NCI-H345 (cell line): ENCODE data around the gene MTCP1.

ENCODE experiments used
- DNase-seq: peaks from one replicate; lab custom pipeline; 2025; lab: John Stamatoyannopoulos, UW

MTCP1 gene

DNA sequence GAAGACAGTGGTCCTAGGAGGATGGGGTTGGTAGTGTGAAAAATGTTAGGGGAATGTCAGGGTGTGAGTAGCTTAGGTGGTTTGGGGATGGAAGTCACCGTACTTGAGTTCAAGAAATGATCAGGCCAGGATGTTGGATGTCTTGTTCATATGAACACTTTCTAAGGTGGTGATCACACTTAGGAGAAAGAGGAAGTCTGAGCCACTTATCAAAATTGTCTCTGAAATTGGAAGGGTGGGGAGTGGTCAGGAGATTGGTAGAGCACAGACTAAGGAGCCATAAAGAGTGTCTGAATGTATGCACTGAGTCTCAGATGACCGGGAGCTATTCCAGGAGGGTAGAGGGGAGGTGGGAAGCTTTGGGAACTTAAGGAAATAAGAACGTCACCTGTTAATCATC, 17.3 kb downstream of the MTCP1 start:
- DNase-seq: no peak

DNA sequence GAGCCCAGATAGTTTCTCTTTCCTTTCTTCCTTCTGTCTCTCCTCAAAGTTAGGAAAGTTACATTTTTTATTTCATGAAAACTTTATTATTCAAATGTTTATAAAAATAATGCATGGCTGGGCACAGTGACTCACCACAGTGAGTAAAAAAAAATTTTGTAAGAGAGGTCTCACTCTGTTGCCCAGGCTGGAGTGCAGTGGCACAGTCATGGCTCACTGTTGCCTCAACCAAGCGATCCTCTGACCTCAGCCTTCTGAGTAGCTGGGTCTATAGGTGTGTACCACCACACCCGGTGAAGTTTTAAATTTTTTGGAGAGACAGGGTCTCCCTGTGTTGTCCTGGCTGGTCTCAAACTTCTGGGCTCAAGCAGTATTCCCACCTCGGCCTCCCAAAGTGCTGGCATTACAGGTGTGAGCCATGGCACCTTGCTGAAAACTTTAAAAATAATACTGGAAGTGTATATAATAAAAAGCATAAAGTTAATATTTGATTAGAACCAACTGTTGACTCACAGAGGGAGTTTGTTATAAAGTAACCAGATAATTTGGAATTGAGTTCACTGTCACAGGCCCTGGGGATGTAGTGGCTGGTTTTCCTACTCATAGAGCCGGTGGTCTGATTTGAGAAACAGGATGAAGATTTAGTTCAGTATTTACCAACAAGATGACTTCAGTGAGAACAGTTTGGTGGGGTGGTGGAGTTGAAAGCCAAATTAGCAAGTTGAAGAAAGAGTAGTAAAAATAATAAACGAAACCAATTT, 18.0 kb downstream of the MTCP1 start:
- no peak for DNase-seq

DNA sequence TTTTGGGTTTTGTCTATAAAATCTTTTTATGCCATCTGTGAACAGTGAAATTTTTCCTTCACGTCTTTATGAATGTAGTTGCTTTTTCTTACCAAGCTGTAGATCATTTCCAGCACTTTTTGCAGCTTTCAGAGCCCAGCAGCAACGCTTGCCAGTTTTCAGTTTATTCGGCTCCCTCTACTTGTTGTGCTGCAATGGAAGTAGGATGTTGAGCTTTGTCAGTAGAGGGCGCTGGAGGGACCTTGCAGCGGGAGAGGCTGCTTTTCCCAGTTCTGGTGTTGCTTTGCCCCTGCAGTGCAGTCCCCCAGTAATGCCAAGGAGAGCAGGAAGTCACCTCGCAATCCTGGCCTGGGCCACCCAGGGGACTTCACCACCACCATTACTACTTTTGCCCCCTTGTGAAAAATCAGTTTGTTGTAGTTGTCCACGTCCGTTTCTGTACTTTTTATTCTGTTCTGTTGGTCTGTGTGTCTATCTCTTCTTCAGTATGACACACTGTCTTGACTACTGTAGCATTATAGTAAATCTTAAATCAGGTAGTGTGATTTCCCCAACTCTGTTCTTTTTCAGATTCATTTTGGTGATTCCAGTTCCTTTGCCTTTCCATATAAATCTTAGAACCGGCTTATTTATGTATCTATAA, 21.8 kb downstream of the MTCP1 start:
- peak; percentile 21 for DNase-seq

DNA sequence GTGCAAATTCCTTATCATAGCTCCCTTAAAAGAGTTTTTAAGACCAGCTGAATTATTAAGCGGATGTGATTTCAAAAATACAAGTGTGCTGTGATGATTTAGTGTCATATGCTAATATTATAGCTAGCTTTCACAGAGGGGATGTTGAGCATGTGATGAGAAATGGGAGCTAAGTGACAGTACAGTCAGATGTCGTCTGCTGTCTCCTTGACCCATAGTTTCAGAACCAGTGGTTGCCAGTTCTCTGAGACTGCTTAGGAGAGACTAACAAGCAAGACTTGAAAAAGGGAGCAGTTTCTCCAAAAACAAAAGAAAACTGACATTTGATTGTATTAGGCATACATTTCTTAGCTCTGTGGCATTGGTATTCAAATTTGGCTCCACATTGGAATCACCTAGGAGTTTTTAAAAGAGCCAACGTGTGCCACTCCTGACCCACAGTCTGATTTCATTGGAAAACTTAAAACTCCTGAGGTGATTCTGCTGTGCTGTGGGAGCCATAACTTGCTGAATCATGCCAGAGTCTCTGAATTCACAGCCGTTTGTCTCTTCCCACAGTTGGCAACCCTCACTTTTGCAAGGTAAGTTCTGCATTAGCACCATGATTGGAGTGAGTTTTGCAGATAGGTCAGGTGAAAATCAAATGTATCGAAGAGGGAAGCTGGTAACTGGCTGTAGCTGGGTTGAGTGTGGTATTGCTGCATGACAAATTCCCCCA, 24.0 kb downstream of the MTCP1 start:
- no peak for DNase-seq

GRCh38 chrX:155046129-155046810, 24.7 kb downstream of the MTCP1 start:
- DNase-seq: no peak

DNA sequence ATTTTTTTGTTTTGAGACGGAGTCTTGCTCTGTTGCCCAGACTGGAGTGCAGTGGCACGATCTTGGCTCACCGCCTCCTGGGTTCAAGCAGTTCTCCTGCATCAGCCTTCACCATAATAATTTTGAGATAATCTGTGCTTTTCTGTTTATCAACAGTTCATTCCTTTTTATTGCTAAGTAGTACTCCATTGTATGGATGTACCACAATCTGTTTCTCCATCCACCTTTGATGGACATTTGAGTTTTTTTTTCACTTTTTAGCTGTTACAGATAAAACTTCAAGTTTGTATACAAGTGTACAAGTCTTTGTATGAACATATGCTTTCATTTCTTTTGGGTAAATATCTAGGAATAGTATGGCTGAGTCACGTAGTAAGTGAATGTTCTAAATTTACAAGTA, 35.2 kb downstream of the MTCP1 start:
- DNase-seq: no peak

GRCh38 chrX:155031657-155032056, 39.3 kb downstream of the MTCP1 start:
- no peak for DNase-seq

DNA sequence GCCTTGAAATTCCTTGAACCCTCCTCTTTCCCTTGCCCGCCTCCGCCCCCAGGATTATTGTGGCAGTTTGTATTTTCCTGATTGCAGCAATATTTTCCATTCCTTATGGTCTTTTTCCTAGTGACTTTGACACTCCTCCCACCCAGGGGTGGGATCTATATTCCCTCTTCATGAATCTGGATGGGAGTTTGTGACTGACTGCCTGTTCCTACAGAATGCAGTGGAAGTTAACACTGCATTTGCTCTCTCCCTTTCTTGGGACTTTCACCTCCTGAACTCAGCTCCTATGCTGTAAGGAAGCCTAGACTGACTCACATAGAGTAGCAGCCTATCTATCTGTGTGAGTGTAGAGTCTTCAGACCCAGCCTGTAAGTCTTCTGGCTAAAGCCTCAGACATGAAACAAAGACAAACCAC, 42.1 kb downstream of the MTCP1 start:
- DNase-seq: no peak

DNA sequence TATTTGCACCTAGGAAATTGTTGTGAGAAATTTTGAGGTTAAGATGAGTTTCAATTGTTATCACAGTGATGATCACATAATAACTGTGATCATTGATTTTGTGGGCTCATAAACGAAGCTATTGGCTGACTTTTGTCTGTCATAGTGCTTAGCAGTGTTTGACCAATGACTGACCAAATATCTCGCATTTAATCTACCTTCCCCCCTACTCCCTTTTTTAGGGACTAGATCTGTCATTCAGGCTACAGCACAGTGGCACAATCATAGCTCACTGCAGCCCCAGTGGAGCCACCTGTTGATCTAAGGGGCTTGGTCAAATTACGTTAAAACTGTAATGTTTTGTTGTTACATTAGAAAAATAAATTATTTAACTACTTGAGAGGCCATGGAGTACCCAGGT, 42.8 kb downstream of the MTCP1 start:
- DNase-seq: no peak

DNA sequence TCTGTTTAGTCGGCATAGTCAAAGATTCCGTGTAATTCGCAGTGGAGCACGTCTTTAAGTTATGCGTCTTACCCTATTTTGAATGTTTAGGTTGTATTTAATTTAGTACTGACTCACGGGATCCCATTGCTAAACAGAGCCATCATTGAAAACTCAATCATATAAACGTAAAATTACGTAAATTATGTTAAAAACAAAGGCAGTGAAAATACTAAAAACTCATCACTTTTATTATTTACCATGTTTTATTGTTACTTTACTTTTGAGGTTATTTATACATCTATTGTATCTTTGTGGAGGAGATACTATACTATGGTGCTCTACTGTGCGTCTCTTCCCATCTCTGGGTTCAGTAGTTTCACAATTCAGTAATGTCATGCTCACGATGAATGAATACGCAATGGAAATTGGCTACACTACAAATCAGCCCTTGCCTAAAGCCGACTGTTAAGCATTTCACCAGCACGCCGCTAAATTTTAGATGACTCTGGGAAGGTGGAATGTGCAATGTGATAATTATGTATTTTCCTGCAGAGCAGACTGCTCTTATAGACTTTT, 43.3 kb downstream of the MTCP1 start:
- DNase-seq: peak; percentile 14

DNA sequence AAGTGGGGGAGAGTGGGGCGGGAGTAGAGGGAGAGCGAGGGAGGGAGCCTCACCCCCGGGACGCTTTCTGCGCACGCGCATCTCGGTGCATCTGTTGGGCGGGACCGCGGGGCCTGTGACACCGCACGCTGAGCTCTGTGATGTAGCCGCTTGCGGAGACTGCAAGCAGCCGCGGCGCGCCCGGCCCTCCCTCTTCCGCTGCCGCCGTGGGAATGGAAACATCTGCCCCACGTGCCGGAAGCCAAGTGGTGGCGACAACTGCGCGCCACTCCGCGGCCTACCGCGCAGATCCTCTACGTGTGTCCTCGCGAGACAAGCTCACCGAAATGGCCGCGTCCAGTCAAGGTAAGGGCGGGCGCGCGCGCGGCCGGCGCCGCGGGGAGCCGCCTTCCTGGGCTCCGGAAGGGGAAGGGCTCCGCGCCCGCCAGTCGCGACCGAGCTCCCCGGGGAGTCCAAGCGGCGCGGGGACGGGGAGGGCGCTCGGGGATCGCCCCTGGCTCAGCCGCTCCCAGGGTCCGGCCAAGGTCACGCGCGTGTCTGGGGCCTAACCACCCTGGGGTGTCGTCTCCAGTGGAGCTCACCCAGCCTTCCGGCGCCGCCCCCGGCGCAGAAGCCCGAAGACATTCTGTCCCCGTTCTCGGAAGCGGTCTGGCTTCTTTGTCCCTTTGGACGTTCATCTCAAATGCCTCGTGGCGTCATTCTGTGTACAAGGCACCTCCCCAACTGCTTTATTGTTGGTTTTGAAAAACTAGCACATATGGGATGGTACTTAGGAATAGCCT, 44.0 kb downstream of the MTCP1 start, which contains the start of gene FUNDC2:
Gene FUNDC2, plus strand, starts transcription at position 118 of the 782 bp plus-strand sequence. Its CDS starts 95 bp downstream, at position 213.
- DNase-seq: peak; percentile 96

DNA sequence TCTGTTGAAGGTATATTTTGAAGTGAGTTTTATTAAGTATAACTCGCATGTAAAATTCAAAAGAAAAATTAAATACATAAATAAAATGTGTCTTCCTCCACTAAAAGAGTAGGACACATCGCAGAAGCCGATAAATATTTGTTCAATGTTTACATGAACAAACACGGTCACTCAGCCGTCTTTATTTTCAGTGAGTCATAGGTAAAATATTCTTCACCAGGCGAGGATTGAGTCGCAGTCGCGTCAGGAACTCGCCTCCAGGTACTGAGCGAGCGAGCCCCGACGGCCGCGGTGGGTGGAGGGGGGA, 44.6 kb downstream of the MTCP1 start:
- DNase-seq: no peak

DNA sequence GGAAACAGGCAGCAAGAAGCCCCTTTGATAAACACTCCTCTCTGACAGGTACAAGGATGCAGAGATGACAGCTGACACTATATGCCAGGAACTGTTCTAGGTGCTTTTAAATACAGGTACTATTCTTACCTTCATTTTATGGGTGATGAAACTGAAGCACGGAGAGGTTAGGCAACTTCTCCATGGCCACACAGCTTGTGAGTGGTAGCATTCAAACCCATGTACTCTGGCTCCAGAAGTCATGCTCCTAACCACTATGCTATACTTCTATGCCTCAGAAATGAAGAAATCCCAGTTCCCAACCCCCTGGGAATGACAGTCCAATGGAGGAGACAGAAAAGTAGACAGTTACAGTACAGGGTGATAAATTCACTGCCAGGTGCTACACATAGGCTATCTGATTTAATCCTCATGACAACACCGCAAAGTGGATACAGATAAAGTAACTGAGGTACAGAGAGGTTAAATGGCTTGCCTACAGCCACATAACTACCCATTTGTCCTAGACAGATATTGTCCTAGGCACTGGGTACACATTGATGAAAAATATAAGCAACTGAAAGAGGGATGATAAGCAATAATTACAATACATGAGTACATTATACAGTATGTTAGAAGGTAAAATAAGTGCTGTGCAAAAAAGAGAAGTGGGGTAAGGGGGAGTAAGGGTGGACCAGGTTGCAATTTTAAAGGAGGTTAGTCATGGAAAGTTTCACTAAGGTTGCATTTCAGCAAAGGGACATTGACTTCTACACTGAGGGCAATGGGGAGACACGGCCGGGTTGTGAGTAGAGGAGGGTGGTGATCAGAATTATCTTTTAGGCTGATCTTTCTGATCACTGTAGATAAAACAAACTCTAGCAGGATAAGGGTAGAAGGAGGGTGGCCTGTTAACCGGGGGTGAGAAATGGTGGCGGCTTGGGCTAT, 46.8 kb downstream of the MTCP1 start:
- no peak for DNase-seq

DNA sequence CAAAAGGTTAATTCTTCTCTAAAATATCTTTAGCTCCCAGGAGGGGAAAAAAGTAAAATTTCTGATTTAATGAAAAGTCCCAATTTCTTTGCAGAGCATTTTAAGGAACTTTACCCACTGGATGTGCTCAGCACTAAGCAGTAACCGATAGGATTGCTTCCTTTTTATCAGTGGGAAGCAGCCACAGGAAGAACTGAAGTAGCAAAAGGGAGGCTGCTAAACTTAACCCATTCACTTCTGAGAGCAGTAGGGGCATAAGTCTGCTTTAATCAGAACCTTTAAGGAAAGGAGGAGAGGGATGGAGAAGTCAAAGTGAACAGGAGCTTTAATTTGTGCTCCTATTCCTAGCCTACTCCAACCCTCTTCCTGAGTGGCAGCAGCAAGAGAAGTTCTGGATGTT, 48.4 kb downstream of the MTCP1 start, which contains the start of gene F8:
Gene F8, minus strand, starts transcription at position 139 of the 400 bp plus-strand sequence. CDS start 171 bp downstream, outside the sequence.
- DNase-seq: no peak

DNA sequence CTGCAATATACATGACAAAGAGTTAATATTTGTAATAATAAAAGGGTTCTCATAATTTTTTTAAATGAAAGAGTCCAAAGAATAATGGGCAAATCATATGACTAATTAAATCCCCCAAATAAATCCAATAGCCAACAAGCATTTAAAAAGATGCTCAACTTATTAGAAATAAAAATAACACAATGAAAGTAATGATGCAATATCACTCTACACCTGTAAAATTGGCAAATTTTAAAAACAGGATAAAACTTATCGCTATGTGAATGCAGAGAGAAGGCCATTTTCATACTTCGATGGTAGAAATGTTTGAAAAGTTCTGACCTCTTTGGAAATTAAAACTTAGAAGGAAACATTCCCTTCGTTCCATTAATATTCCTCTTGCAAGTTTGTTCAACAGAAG, 50.3 kb downstream of the MTCP1 start:
- DNase-seq: no peak
